GM12878 (cell line): ENCODE measurements around the gene C1orf52. TPM values are rescaled to one million over a fixed set of nuclear protein-coding genes. Genes with fewer than 3 reads are reported as not detected.

Experiments
- ATF7 ChIP-seq: fragments of 450-650 bp; IDR thresholded peaks from 2 replicates; pipeline ENCODE4 v1.6.1; 2016; ENCODE audit warnings: low read depth, mild to moderate bottlenecking
- BCL11A ChIP-seq: IDR thresholded peaks from 2 replicates; pipeline ENCODE4 v1.6.1; 2011; ENCODE audit warnings: low read depth, low read length
- CREB1 ChIP-seq: IDR thresholded peaks from 2 replicates; pipeline ENCODE4 v1.6.1; 2012; ENCODE audit warnings: low read depth, mild to moderate bottlenecking, inconsistent platforms
- EZH2 ChIP-seq: IDR thresholded peaks from 2 replicates; pipeline ENCODE4 v1.6.1; 2012; ENCODE audit warnings: low read depth, mild to moderate bottlenecking, control low read depth, inconsistent platforms, low read length, borderline replicate concordance; ENCODE audit not compliant: control insufficient read depth
- IRF5 ChIP-seq: fragments of 450-650 bp; IDR thresholded peaks from 2 replicates; pipeline ENCODE4 v1.6.1; 2017; ENCODE audit warnings: borderline replicate concordance
- PRDM15 ChIP-seq: fragments of 450-650 bp; formaldehyde crosslinking; IDR thresholded peaks from 2 replicates; pipeline ENCODE4 v1.4.0; 2020; ENCODE audit warnings: mild to moderate bottlenecking, moderate library complexity
- RAD21 ChIP-seq: IDR thresholded peaks from 2 replicates; pipeline ENCODE4 v1.6.1; 2011; ENCODE audit warnings: mild to moderate bottlenecking, low read depth, low read length, moderate library complexity; ENCODE audit not compliant: insufficient read depth
- SREBF1 ChIP-seq: IDR thresholded peaks from 2 replicates; pipeline ENCODE4 v1.6.1; 2012; ENCODE audit warnings: mild to moderate bottlenecking, low read length
- STAT3 ChIP-seq: IDR thresholded peaks from 2 replicates; pipeline ENCODE4 v1.6.1; 2011; ENCODE audit warnings: low read depth, low read length, improper control_type of control experiment
- WRNIP1 ChIP-seq: IDR thresholded peaks from 2 replicates; pipeline ENCODE4 v1.6.1; 2011; ENCODE audit warnings: low read depth, low read length, improper control_type of control experiment, borderline replicate concordance
- ZBTB4 ChIP-seq: fragments of 450-650 bp; formaldehyde crosslinking; IDR thresholded peaks from 2 replicates; pipeline ENCODE4 v1.4.0; 2022; ENCODE audit warnings: mild to moderate bottlenecking, moderate library complexity
- ZZZ3 ChIP-seq: IDR thresholded peaks from 2 replicates; pipeline ENCODE4 v1.6.1; 2011; ENCODE audit warnings: low read depth; ENCODE audit not compliant: control insufficient read depth, insufficient read length
- polyA plus RNA-seq, 11 experiments: library from polyadenylated mRNA; depleted of rRNA in 4 of 11; unstranded in 6 of 11; stranded (reverse) in 5 of 11; fragments of >200 nt; fragmentation: Nextera tagmentation in 4 of 11; fragmentation: Illumina TruSeq in 1 of 11; extraction: Ambion mirVana in 4 of 11; extraction: Trizol in 1 of 11; gene quantifications; 1 replicate in 1 of 11; 2 replicates in 10 of 11; pipeline versions ENCODE4 v1.2.1 to v1.2.3, GENCODE V29; 2011 to 2016; ENCODE audit warnings: inconsistent platforms in 2 of 11, missing spikeins in 2 of 11, low read depth in 1 of 11
- total RNA-seq, 4 experiments: library from RNA; depleted of rRNA in 3 of 4; stranded (reverse); fragments of >200 nt in 3 of 4; fragmentation: Illumina TruSeq in 1 of 4; extraction: Trizol in 1 of 4; gene quantifications; 2 replicates each; pipeline versions ENCODE4 v1.2.1 to v1.2.3, GENCODE V29; 2013 to 2021
- TF ChIP-seq, protein P1 (sequence below): fragments of 450-650 bp; IDR thresholded peaks from 2 replicates; pipeline ENCODE4 v1.6.1; 2018; ENCODE audit warnings: mild to moderate bottlenecking, low read depth, moderate library complexity; ENCODE audit not compliant: partially characterized antibody
- TF ChIP-seq, protein P2 (sequence below): IDR thresholded peaks from 2 replicates; pipeline ENCODE4 v1.6.1; 2011; ENCODE audit warnings: borderline replicate concordance, low read depth, mild to moderate bottlenecking, moderate library complexity, low read length; ENCODE audit not compliant: insufficient read depth, poor library complexity, severe bottlenecking

Gene C1orf52
- total and polyA plus RNA-seq, 10 of the 15 experiments (the other 5 are each of a cell fraction or from before 2014, with no cell fraction given) = 9.4 to 39.5 (median 17.6) TPM

DNA sequence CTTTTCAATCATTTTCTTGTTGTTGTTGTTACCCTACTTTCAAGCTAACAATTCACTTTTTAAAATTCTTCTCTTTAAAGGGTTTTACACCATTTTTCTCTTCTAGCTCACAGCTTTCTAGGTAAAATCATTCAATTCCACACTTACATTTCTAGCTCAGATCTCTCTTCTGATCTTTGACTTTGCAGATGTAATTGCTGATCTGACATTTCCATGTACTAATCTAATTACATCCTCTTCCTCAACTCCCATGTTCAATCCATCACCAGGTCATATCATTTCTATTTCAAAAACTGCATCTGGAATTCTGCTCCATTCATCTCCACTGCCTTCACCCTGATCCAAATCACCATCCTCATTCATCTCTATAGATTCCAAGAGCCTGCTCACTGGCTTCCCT, 13.9 kb upstream of the C1orf52 start (continued):
- TF ChIP-seq, protein P1, sequence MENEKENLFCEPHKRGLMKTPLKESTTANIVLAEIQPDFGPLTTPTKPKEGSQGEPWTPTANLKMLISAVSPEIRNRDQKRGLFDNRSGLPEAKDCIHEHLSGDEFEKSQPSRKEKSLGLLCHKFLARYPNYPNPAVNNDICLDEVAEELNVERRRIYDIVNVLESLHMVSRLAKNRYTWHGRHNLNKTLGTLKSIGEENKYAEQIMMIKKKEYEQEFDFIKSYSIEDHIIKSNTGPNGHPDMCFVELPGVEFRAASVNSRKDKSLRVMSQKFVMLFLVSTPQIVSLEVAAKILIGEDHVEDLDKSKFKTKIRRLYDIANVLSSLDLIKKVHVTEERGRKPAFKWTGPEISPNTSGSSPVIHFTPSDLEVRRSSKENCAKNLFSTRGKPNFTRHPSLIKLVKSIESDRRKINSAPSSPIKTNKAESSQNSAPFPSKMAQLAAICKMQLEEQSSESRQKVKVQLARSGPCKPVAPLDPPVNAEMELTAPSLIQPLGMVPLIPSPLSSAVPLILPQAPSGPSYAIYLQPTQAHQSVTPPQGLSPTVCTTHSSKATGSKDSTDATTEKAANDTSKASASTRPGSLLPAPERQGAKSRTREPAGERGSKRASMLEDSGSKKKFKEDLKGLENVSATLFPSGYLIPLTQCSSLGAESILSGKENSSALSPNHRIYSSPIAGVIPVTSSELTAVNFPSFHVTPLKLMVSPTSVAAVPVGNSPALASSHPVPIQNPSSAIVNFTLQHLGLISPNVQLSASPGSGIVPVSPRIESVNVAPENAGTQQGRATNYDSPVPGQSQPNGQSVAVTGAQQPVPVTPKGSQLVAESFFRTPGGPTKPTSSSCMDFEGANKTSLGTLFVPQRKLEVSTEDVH = no peak
- TF ChIP-seq, protein P2, sequence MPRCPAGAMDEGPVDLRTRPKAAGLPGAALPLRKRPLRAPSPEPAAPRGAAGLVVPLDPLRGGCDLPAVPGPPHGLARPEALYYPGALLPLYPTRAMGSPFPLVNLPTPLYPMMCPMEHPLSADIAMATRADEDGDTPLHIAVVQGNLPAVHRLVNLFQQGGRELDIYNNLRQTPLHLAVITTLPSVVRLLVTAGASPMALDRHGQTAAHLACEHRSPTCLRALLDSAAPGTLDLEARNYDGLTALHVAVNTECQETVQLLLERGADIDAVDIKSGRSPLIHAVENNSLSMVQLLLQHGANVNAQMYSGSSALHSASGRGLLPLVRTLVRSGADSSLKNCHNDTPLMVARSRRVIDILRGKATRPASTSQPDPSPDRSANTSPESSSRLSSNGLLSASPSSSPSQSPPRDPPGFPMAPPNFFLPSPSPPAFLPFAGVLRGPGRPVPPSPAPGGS = no peak
- TF ChIP-seq SREBF1 = no peak
- TF ChIP-seq WRNIP1 = no peak
- no peak for TF ChIP-seq EZH2
- no peak for TF ChIP-seq PRDM15 (CRISPR knock-in tag)
- TF ChIP-seq RAD21 = no peak
- no peak for TF ChIP-seq CREB1
- no peak for TF ChIP-seq BCL11A
- TF ChIP-seq ZBTB4 (CRISPR knock-in tag) = no peak
- no peak for TF ChIP-seq STAT3
- no peak for TF ChIP-seq IRF5
- no peak for TF ChIP-seq ZZZ3
- TF ChIP-seq ATF7 = no peak
